Suprapubic skin (tissue), 4 donors: ENCODE results near the gene MDFI. TPM values are rescaled to one million over a fixed set of nuclear protein-coding genes. Genes with fewer than 3 reads are reported as not detected.

Experiments used
- DNase-seq, 2 donors: peaks; one replicate each; pipeline ENCODE4 v3.0.0-alpha.2; 2019; ENCODE audit warnings: low spot score in 2 of 2
- H3K27ac ChIP-seq: fragments of 200-600 bp; sonication (generic); one replicate; pipeline ENCODE4 v1.5.1; 2019
- H3K27me3 ChIP-seq: fragments of 200-600 bp; sonication (generic); one replicate; pipeline ENCODE4 v1.5.1; 2019
- H3K36me3 ChIP-seq: fragments of 200-600 bp; sonication (generic); one replicate; pipeline ENCODE4 v1.5.1; 2019
- H3K4me1 ChIP-seq: fragments of 200-600 bp; sonication (generic); one replicate; pipeline ENCODE4 v1.5.1; 2019
- H3K4me3 ChIP-seq: fragments of 200-600 bp; sonication (generic); one replicate; pipeline ENCODE4 v1.5.1; 2019; ENCODE audit warnings: mild to moderate bottlenecking
- H3K9me3 ChIP-seq: fragments of 200-600 bp; sonication (generic); one replicate; pipeline ENCODE4 v1.5.1; 2019
- CTCF ChIP-seq, 2 donors: fragments of 200-600 bp in 1 of 2; fragments of 450-650 bp in 1 of 2; sonication (generic) in 1 of 2; IDR thresholded peaks; one replicate each; pipeline ENCODE4 v1.5.1; 2016 to 2019; ENCODE audit warnings: antibody characterized with exemption in 2 of 2, mild to moderate bottlenecking in 1 of 2, moderate library complexity in 1 of 2
- EP300 ChIP-seq: sonication (generic); formaldehyde crosslinking; IDR thresholded peaks from one replicate; pipeline ENCODE4 v1.6.1; 2017; ENCODE audit warnings: antibody characterized with exemption
- POLR2A ChIP-seq, 2 donors: fragments of 450-650 bp; IDR thresholded peaks; one replicate each; pipeline ENCODE4 v1.6.1; 2017; ENCODE audit warnings: antibody characterized with exemption in 2 of 2, mild to moderate bottlenecking in 2 of 2, moderate library complexity in 2 of 2
- POLR2AphosphoS5 ChIP-seq, 3 donors: sonication (generic); formaldehyde crosslinking; IDR thresholded peaks; one replicate each; pipeline ENCODE4 v1.6.1; 2017; ENCODE audit warnings: antibody characterized with exemption in 3 of 3
- WGBS: methylation state at CpG from one replicate; pipeline ENCODE4 v1.1.5; 2018; 5-methylcytosine and 5-hydroxymethylcytosine counted together
- total RNA-seq, 4 donors: library from RNA; depleted of rRNA; stranded (reverse); fragments of >200 nt; gene quantifications; one replicate each; pipeline ENCODE4 v1.1.0, GENCODE V29; 2016

MDFI gene
- total RNA-seq, 4 donors from 2014 or later = 21.7 to 51.8 (median 31.4) TPM

- 88% methylated on average over 17 of the region's 17 CpGs for WGBS
- Histone ChIP-seq H3K9me3 (no peaks in the 10 kb centered on the region), H3K27me3 (no peaks in the 10 kb centered on the region), H3K4me3 (no peak overlapping the region), H3K27ac (no peak overlapping the region), H3K4me1 (no peaks in the 10 kb centered on the region), H3K36me3 (no peaks in the 10 kb centered on the region)
- DNase-seq = no peak
- TF ChIP-seq CTCF (IDR thresholded peaks at IDR 0.05) (no peak), POLR2A (IDR thresholded peaks at IDR 0.05) (no peak), POLR2AphosphoS5 (IDR thresholded peaks at IDR 0.05) (no peak), EP300 (no peak)
Measured at GRCh38 chr6:41672816-41673703, 34.8 kb downstream of the MDFI start.

- Histone ChIP-seq H3K4me1 (no peaks in the 10 kb centered on the region), H3K27ac (no peak overlapping the region), H3K36me3 (no peaks in the 10 kb centered on the region), H3K4me3 (no peak overlapping the region), H3K27me3 (no peaks in the 10 kb centered on the region), H3K9me3 (no peaks in the 10 kb centered on the region)
- TF ChIP-seq CTCF (IDR thresholded peaks at IDR 0.05) = no peak
- TF ChIP-seq EP300 = no peak
- no peak for TF ChIP-seq POLR2A (IDR thresholded peaks at IDR 0.05)
- TF ChIP-seq POLR2AphosphoS5 (IDR thresholded peaks at IDR 0.05) = no peak
- WGBS = 78% methylated on average over 5 of the region's 5 CpGs
- DNase-seq = no peak
Measured at GRCh38 chr6:41673704-41674000, 35.4 kb downstream of the MDFI start.

- Histone ChIP-seq H3K27me3 (no peaks in the 10 kb centered on the region), H3K9me3 (no peaks in the 10 kb centered on the region), H3K36me3 (no peaks in the 10 kb centered on the region), H3K27ac (no peak overlapping the region), H3K4me3 (no peak overlapping the region), H3K4me1 (no peaks in the 10 kb centered on the region)
- TF ChIP-seq CTCF (IDR thresholded peaks at IDR 0.05) (no peak), EP300 (no peak), POLR2AphosphoS5 (IDR thresholded peaks at IDR 0.05) (no peak), POLR2A (IDR thresholded peaks at IDR 0.05) (no peak)
- WGBS = 85% methylated on average over 7 of the region's 7 CpGs
- DNase-seq = no peak
Measured at GRCh38 chr6:41674231-41675000, 36.1 kb downstream of the MDFI start.

GRCh38 chr6:41675176-41675775 is 37.0 kb downstream of the MDFI start:
- Histone ChIP-seq H3K4me1 (no peaks in the 10 kb centered on the region), H3K27me3 (no peaks in the 10 kb centered on the region), H3K36me3 (no peaks in the 10 kb centered on the region), H3K9me3 (no peaks in the 10 kb centered on the region), H3K4me3 (no peak overlapping the region), H3K27ac (no peak overlapping the region)
- 85% methylated on average over 6 of the region's 6 CpGs for WGBS
- no peak for DNase-seq
- no peak for TF ChIP-seq POLR2AphosphoS5 (IDR thresholded peaks at IDR 0.05)
- TF ChIP-seq POLR2A (IDR thresholded peaks at IDR 0.05) = no peak
- no peak for TF ChIP-seq EP300
- TF ChIP-seq CTCF (IDR thresholded peaks at IDR 0.05) = no peak

GRCh38 chr6:41675992-41676391 is 37.7 kb downstream of the MDFI start:
- WGBS = 86% methylated on average over 6 of the region's 6 CpGs
- TF ChIP-seq CTCF (IDR thresholded peaks at IDR 0.05) (no peak), EP300 (no peak), POLR2AphosphoS5 (IDR thresholded peaks at IDR 0.05) (no peak), POLR2A (IDR thresholded peaks at IDR 0.05) (no peak)
- Histone ChIP-seq H3K4me1 (no peaks in the 10 kb centered on the region), H3K9me3 (no peaks in the 10 kb centered on the region), H3K27me3 (no peaks in the 10 kb centered on the region), H3K36me3 (no peaks in the 10 kb centered on the region), H3K27ac (no peak overlapping the region), H3K4me3 (no peak overlapping the region)
- no peak for DNase-seq
